GM12873 (cell line): Measurements from ENCODE around the gene ETFB.

Experiments used
- TF ChIP-seq, protein P1 (sequence below): IDR thresholded peaks from 2 replicates; pipeline ENCODE4 v1.5.1; 2012; ENCODE audit warnings: low read depth, mild to moderate bottlenecking, moderate library complexity, low read length, control low read depth; ENCODE audit not compliant: insufficient read depth; ENCODE audit errors: missing control alignments

The ETFB gene

DNA sequence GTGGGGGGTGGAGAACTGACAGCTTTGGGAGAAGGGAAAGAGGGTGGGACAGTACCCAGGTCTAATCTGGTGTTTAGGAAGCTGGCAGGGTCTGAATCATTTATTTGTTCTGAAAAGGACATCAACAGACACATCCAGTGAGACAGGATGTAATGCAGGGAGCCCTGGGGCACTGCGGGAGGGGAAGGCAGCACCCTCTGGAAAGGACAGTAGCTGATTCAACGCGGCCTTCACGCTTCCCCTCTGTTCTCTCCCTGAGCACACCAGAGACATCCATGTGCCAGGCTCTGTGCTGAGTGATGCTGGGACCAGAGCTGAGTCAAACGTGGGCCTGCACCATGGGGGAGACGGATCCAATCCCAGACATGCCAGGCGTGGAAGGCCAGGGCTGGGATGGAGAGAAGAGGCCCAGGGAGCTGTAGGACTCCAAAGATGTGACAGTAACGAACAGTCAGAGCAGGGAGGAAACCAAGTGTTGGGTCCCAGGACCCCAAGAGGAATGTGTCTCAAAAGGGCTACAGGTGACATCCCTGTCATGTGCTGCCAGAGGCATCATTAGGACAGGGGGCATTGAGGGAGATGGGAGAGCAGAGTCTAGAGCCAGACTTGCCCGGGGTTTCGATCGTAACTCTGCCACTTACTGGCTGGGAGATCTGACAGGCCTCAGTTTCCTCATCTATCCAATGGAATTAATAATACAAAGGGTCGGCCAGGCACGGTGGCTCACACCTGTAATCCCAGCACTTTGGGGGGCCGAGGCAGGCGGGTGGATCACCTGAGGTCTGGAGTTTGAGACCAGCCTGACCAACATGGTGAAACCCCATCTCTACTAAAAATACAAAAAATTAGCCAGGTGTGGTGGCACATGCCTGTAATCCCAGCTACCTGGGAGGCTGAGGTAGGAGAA is 1.7 kb downstream of the ETFB start:
- TF ChIP-seq, protein P1, sequence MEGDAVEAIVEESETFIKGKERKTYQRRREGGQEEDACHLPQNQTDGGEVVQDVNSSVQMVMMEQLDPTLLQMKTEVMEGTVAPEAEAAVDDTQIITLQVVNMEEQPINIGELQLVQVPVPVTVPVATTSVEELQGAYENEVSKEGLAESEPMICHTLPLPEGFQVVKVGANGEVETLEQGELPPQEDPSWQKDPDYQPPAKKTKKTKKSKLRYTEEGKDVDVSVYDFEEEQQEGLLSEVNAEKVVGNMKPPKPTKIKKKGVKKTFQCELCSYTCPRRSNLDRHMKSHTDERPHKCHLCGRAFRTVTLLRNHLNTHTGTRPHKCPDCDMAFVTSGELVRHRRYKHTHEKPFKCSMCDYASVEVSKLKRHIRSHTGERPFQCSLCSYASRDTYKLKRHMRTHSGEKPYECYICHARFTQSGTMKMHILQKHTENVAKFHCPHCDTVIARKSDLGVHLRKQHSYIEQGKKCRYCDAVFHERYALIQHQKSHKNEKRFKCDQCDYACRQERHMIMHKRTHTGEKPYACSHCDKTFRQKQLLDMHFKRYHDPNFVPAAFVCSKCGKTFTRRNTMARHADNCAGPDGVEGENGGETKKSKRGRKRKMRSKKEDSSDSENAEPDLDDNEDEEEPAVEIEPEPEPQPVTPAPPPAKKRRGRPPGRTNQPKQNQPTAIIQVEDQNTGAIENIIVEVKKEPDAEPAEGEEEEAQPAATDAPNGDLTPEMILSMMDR, result no peak

DNA sequence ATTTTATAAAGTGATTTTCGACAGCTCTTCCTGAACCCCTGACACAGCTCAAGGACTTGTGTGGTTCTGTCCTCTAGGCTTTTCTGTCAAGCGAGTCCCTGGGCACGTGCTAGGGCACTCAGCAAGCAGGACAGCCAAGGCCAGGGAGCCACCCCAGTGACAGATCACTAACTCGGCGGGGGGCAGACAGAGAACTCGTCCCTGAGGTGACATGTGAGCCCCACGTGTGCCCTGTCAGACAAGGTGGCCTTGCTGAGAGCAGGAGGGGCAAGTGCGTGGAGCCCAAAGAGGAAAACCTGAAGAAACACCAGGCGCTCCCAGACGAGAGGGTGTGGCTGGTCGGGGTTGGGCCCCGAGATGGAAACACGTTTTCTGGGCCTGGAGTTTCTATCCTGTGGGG is 4.9 kb downstream of the ETFB start:
- TF ChIP-seq, protein P1, result no peak

DNA sequence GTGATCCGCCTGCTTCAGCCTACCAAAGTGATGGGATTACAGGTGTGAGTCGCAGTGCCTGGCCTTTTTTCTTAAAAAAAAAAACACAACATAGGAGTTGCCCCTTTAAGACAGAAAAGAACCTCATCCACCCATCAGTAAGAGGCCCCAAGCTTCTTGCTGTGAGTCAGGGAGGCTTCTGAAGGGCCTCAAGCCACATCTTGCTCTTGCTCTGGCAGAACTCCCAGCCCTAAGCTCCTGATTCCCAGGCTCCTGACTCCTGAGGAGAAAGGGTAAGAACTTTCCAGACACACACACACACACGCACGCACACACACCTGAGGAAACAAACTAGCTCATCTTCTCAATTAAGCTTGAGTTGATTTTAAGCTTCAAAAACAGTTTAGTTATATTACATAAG is 6.9 kb downstream of the ETFB start:
- TF ChIP-seq, protein P1, result no peak

DNA sequence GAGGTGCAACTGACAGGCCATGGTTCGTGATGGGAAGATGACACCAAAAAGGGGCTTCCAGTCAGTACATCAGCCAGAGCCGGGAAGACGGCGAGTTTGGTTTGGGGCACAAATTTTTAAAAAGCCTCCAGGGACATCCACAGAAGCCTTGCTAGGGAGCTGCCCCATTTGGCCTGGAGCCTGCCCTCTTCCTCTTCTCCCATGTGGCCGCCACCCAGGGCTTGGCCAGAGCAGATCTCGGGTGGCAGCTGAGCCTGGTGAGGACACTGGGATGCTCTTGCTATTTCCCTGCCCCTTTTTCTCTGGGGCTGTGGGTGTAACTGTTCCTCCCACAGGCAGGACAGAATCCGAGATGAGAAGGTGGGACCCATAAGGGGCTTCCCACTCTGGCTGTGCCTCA is 8.2 kb downstream of the ETFB start:
- TF ChIP-seq, protein P1, result no peak

DNA sequence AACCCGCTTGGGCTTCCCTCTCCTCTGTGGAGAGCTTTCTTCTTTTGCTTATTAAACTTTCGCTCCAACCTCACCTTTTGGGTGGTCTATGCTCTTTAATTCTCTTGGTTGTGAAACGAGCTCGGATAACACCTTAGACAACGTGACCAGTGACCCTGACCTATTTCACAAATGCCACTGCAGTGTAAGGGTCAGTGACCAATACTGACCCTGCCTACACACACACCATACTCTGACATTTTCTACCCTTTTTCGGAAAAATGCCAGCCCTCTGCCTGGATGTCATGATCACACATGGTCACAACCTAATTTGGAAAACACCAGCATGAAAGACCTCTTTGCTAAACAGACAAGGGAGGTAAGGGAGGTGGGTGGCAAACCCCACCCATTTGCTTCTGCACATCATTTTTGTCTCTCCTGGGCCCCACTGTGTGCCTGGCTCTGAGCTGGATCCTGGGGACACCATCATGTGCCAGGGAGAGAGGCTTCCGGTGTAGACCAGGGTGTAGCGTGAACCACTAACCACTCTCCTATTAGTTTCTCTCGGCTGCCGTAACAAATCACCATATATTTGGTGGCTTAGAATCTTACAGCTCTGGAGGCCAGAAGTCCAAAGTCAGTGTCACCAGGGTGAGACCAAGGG is 9.9 kb downstream of the ETFB start:
- TF ChIP-seq, protein P1, result no peak

DNA sequence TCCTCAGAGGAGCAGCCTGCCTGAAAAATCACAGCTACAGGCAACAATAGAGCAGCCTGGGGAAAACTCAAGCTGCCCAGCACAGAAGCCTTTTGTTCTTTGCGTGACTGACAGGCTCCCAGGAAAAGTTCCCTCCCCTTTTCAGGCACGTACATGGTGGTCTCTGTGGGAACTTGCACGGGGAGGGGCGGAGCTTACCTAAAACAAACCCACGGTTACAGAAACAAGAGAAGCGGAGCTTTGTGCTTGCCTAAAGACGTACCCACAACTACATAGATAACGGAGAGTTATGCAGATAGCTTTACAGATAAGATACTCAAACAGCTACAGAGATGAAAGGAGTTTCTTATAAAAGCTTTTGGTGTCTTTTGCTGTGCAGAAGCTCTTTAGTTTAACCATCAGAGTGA is 11.4 kb downstream of the ETFB start:
- TF ChIP-seq, protein P1, result no peak

DNA sequence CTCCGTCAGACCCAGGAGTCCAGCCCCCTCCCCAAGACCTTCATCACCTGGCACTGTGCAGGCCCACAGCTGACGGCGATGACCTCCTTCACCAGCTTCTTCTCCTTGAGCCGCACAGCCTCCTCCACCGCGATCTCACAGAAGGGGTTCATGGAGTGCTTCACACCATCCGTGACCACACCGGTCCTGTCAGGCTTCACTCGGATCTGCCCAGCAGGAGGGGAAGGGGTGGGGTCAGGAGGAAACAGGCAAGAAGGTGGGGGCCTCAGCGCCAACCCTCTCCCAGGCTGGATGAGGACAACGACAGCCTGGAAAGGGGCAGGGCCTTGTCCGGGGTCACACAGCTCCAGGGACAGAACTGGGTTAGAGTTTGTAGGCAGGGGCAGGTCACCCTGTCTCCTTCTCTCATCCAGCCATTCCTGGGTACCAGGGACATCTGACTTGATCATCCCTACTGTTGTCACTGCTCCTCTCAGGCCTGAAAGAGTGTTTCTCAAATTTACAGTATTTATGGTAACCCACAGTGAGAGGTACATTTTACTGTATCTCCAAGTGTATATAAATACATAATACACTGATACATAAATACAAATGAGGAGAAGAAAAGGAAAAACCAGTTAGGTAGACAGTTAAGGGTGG is 12.0 kb downstream of the ETFB start:
- TF ChIP-seq, protein P1, result no peak
